ENCODE measurements around the gene NCAPD2. TPM values are rescaled to one million over a fixed set of nuclear protein-coding genes. Genes with fewer than 3 reads are reported as not detected.

The NCAPD2 gene
- polyA plus RNA-seq, 1 of the 3 experiments (the other 2 are of a cell fraction), result 46.9 TPM

DNA sequence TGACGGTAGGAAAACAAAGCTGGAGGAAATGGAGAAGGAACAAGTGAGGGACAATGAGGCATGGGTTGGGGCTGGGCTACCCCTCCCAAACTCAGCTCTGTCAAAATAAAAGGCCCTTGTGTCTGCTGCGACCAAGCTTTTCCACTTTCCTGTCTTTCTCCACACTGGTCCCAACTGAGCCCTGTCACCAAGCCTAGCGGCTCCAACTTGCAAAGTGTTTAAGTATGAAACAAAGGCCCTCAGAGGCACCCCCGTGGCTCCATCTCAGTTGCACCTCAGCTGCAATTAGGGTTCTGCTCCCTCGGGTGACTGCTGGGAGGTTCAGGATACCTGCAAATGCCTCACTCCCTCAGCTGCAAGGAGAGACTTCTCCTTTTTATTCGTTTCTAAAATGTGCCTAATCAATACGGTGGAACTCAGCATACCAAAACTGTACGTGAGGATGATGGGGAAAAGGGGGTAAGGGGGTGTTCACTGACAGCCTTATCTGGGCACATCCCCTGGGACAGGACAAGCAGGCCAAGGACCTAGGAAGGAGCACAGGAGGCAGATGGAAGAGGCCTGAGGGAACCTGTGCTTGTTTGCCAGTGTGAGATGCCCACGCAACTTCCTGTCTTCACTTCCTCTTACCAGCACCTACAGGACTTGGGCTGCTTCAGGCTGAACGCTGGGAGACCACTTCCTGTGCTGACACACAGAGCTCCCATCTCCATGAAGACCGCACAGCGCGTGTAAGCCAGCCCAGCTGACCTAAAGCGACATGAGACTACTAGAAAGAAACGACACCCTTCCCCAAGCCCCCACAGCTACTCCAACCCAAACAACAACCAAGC lies 32.3 kb upstream of the NCAPD2 start:
- Histone ChIP-seq H3K9me2 (no peaks in the 10 kb centered on the region), H4K20me1 (ENCODE audit: insufficient read depth) (no peaks in the 10 kb centered on the region), H3K36me3 (replicated peaks in 1 of 2; ENCODE audit: control insufficient read depth in 1 of 2, insufficient read depth in 2 of 2, low read length in 1 of 2) (peaks cover 49 to 65% of the 10 kb centered on the region in 2 experiments), H3K4me2 (no peak overlapping the region), H3K27ac (ENCODE audit: low read depth in 2 of 2, low read length in 1 of 2) (no peak overlapping the region), H3K9me3 (no peaks in the 10 kb centered on the region), H3K79me2 (ENCODE audit: insufficient read depth) (peaks cover 2% of the 10 kb centered on the region; the same call in 1 of the 2 replicates), H3F3A (replicated peaks; ENCODE audit: insufficient read depth) (peaks cover 4% of the 10 kb centered on the region), H3K27me3 (ENCODE audit: insufficient read depth) (no peaks in the 10 kb centered on the region), H3K4me3 (ENCODE audit: low read depth in 2 of 2, low read length in 1 of 2) (no peak overlapping the region), H2AFZ (ENCODE audit: low read depth) (no peak overlapping the region), H3K4me1 (ENCODE audit: control insufficient read depth in 1 of 2, insufficient read depth in 2 of 2, low read depth in 1 of 2, low read length in 1 of 2) (no peaks in the 10 kb centered on the region), H3K9ac (no peak overlapping the region)
- ChIA-PET POLR2A (no interaction called here), CTCF (interaction anchor here (0.6 to 1.1 kb wide), 6 partner anchors 22 to 444 kb away, joined by 3 to 7 read pairs (median 4); no protein-coding TSS in a partner anchor)
- no peak for DNase-seq
- 90% methylated on average over 15 of the region's 15 CpGs for WGBS (ENCODE audit: low lambda C conversion rate)
- no peak for TF ChIP-seq TEAD4 (IDR thresholded peaks at IDR 0.05; ENCODE audit: borderline replicate concordance, insufficient read depth)
- no peak for TF ChIP-seq GABPA (IDR thresholded peaks at IDR 0.05; ENCODE audit: low read depth)
- TF ChIP-seq RCOR1 (IDR thresholded peaks at IDR 0.05; ENCODE audit: low read length), result no peak
- TF ChIP-seq USF2 (IDR thresholded peaks at IDR 0.05; ENCODE audit: borderline replicate concordance, low read depth, low read length), result no peak
- no peak for TF ChIP-seq RFX5 (IDR thresholded peaks at IDR 0.05; ENCODE audit: low read length)
- TF ChIP-seq EP300 (IDR thresholded peaks at IDR 0.05; ENCODE audit: borderline replicate concordance in 1 of 2, low read depth in 1 of 2, low read length in 1 of 2), result no peak
- no peak for TF ChIP-seq POLR2AphosphoS5 (IDR thresholded peaks at IDR 0.05; ENCODE audit: low read depth, low read length)
- TF ChIP-seq, protein P1, sequence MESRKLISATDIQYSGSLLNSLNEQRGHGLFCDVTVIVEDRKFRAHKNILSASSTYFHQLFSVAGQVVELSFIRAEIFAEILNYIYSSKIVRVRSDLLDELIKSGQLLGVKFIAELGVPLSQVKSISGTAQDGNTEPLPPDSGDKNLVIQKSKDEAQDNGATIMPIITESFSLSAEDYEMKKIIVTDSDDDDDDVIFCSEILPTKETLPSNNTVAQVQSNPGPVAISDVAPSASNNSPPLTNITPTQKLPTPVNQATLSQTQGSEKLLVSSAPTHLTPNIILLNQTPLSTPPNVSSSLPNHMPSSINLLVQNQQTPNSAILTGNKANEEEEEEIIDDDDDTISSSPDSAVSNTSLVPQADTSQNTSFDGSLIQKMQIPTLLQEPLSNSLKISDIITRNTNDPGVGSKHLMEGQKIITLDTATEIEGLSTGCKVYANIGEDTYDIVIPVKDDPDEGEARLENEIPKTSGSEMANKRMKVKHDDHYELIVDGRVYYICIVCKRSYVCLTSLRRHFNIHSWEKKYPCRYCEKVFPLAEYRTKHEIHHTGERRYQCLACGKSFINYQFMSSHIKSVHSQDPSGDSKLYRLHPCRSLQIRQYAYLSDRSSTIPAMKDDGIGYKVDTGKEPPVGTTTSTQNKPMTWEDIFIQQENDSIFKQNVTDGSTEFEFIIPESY (IDR thresholded peaks at IDR 0.05; ENCODE audit: borderline replicate concordance, low read depth), result no peak
- TF ChIP-seq JUND (IDR thresholded peaks at IDR 0.05), result no peak
- TF ChIP-seq MEF2A (IDR thresholded peaks at IDR 0.05; ENCODE audit: borderline replicate concordance, low read depth), result no peak
- TF ChIP-seq RXRA (IDR thresholded peaks at IDR 0.05; ENCODE audit: borderline replicate concordance, low read depth), result no peak
- TF ChIP-seq, protein P2, sequence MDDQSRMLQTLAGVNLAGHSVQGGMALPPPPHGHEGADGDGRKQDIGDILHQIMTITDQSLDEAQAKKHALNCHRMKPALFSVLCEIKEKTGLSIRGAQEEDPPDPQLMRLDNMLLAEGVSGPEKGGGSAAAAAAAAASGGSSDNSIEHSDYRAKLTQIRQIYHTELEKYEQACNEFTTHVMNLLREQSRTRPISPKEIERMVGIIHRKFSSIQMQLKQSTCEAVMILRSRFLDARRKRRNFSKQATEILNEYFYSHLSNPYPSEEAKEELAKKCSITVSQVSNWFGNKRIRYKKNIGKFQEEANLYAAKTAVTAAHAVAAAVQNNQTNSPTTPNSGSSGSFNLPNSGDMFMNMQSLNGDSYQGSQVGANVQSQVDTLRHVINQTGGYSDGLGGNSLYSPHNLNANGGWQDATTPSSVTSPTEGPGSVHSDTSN (IDR thresholded peaks at IDR 0.05), result no peak
- TF ChIP-seq TAF1 (IDR thresholded peaks at IDR 0.05; ENCODE audit: borderline replicate concordance, low read depth, low read length), result no peak
- no peak for TF ChIP-seq TCF12 (IDR thresholded peaks at IDR 0.05)
- no peak for TF ChIP-seq RAD21 (IDR thresholded peaks at IDR 0.05; ENCODE audit: low read length)
